ENCODE results near the gene PRORP. TPM values are rescaled to one million over a fixed set of nuclear protein-coding genes. Genes with fewer than 3 reads are reported as not detected.

The PRORP gene
- total and polyA plus RNA-seq, 2 of the 13 experiments (the other 11 are each of a cell fraction or from before 2014, with no cell fraction given) = 48.9 to 88.7 TPM

- TF ChIP-seq, protein P1, sequence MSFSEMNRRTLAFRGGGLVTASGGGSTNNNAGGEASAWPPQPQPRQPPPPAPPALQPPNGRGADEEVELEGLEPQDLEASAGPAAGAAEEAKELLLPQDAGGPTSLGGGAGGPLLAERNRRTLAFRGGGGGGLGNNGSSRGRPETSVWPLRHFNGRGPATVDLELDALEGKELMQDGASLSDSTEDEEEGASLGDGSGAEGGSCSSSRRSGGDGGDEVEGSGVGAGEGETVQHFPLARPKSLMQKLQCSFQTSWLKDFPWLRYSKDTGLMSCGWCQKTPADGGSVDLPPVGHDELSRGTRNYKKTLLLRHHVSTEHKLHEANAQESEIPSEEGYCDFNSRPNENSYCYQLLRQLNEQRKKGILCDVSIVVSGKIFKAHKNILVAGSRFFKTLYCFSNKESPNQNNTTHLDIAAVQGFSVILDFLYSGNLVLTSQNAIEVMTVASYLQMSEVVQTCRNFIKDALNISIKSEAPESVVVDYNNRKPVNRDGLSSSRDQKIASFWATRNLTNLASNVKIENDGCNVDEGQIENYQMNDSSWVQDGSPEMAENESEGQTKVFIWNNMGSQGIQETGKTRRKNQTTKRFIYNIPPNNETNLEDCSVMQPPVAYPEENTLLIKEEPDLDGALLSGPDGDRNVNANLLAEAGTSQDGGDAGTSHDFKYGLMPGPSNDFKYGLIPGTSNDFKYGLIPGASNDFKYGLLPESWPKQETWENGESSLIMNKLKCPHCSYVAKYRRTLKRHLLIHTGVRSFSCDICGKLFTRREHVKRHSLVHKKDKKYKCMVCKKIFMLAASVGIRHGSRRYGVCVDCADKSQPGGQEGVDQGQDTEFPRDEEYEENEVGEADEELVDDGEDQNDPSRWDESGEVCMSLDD (CRISPR knock-in tag; IDR thresholded peaks at IDR 0.05; ENCODE audit: borderline replicate concordance) = 0 out of 2 replicates have a peak, but pooled peaks have one; percentile 28
- no peak for TF ChIP-seq NPAS2 (CRISPR knock-in tag; IDR thresholded peaks at IDR 0.05; ENCODE audit: borderline replicate concordance)
- no peak for TF ChIP-seq ZNF333 (CRISPR knock-in tag; IDR thresholded peaks at IDR 0.05; ENCODE audit: borderline replicate concordance)
- TF ChIP-seq, protein P2, sequence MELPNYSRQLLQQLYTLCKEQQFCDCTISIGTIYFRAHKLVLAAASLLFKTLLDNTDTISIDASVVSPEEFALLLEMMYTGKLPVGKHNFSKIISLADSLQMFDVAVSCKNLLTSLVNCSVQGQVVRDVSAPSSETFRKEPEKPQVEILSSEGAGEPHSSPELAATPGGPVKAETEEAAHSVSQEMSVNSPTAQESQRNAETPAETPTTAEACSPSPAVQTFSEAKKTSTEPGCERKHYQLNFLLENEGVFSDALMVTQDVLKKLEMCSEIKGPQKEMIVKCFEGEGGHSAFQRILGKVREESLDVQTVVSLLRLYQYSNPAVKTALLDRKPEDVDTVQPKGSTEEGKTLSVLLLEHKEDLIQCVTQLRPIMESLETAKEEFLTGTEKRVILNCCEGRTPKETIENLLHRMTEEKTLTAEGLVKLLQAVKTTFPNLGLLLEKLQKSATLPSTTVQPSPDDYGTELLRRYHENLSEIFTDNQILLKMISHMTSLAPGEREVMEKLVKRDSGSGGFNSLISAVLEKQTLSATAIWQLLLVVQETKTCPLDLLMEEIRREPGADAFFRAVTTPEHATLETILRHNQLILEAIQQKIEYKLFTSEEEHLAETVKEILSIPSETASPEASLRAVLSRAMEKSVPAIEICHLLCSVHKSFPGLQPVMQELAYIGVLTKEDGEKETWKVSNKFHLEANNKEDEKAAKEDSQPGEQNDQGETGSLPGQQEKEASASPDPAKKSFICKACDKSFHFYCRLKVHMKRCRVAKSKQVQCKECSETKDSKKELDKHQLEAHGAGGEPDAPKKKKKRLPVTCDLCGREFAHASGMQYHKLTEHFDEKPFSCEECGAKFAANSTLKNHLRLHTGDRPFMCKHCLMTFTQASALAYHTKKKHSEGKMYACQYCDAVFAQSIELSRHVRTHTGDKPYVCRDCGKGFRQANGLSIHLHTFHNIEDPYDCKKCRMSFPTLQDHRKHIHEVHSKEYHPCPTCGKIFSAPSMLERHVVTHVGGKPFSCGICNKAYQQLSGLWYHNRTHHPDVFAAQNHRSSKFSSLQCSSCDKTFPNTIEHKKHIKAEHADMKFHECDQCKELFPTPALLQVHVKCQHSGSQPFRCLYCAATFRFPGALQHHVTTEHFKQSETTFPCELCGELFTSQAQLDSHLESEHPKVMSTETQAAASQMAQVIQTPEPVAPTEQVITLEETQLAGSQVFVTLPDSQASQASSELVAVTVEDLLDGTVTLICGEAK (IDR thresholded peaks at IDR 0.05) = no peak
- TF ChIP-seq, protein P2 (CRISPR knock-in tag; IDR thresholded peaks at IDR 0.05) = no peak
- TF ChIP-seq ZSCAN21 (CRISPR knock-in tag; IDR thresholded peaks at IDR 0.05; ENCODE audit: borderline replicate concordance) = no peak
- TF ChIP-seq, protein P3, sequence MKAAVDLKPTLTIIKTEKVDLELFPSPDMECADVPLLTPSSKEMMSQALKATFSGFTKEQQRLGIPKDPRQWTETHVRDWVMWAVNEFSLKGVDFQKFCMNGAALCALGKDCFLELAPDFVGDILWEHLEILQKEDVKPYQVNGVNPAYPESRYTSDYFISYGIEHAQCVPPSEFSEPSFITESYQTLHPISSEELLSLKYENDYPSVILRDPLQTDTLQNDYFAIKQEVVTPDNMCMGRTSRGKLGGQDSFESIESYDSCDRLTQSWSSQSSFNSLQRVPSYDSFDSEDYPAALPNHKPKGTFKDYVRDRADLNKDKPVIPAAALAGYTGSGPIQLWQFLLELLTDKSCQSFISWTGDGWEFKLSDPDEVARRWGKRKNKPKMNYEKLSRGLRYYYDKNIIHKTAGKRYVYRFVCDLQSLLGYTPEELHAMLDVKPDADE (CRISPR knock-in tag; IDR thresholded peaks at IDR 0.05) = 0 out of 2 replicates have a peak, but pooled peaks have one; percentile 58
- TF ChIP-seq MLXIP (CRISPR knock-in tag; IDR thresholded peaks at IDR 0.05; ENCODE audit: borderline replicate concordance) = 0 out of 2 replicates have a peak, but pooled peaks have one; percentile 9
- TF ChIP-seq MAFF (IDR thresholded peaks at IDR 0.05; ENCODE audit: low read depth, low read length) = no peak
- TF ChIP-seq ZBTB33 (CRISPR knock-in tag; IDR thresholded peaks at IDR 0.05) = no peak
Observed at GRCh38 chr14:35147711-35148110, 25.4 kb downstream of the PRORP start (continued).

Measured in HepG2 (cell line).